Duodenal mucosa (tissue), 2 donors: ENCODE measurements around the gene C4A.
"Not testable (repeated sequence)": the region's sequence is repeated elsewhere in the genome, so short reads cannot be mapped to it uniquely, and the experiment has no call there.

Source experiments
- H3K27ac ChIP-seq: one replicate; pipeline ENCODE4 v1.7.0; 2013; ENCODE audit warnings: low read depth, low read length
- H3K27me3 ChIP-seq, 2 donors: one replicate each; pipeline ENCODE4 v1.7.0; 2013; ENCODE audit warnings: low read length in 2 of 2, control low read depth in 1 of 2; ENCODE audit not compliant: insufficient read depth in 2 of 2, control insufficient read depth in 1 of 2
- H3K36me3 ChIP-seq, 2 donors: one replicate each; pipeline ENCODE4 v1.7.0; 2013; ENCODE audit warnings: low read length in 2 of 2, control low read depth in 1 of 2; ENCODE audit not compliant: insufficient read depth in 2 of 2, control insufficient read depth in 1 of 2
- H3K4me1 ChIP-seq, 2 donors: one replicate each; pipeline ENCODE4 v1.7.0; 2013; ENCODE audit warnings: low read length in 2 of 2, control low read depth in 1 of 2; ENCODE audit not compliant: insufficient read depth in 2 of 2, control insufficient read depth in 1 of 2
- H3K4me3 ChIP-seq, 2 donors: one replicate each; pipeline ENCODE4 v1.7.0; 2013; ENCODE audit warnings: low read length in 2 of 2, low read depth in 1 of 2
- H3K9ac ChIP-seq, 2 donors: one replicate each; pipeline ENCODE4 v1.7.0; 2013; ENCODE audit warnings: low read length in 2 of 2, low read depth in 1 of 2
- H3K9me3 ChIP-seq, 2 donors: one replicate each; pipeline ENCODE4 v1.7.0; 2013; ENCODE audit warnings: low read length in 2 of 2, control low read depth in 1 of 2; ENCODE audit not compliant: control insufficient read depth in 1 of 2

The C4A gene

DNA sequence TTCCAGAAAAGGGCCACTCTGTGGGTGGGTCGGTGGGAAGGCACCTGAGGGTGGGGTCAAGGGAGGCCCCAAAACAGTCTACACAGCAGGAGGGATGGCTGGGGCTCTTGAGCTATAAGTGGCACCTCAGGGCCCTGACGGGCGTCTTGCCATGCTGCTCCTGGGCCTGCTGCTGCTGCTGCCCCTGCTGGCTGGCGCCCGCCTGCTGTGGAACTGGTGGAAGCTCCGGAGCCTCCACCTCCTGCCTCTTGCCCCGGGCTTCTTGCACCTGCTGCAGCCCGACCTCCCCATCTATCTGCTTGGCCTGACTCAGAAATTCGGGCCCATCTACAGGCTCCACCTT, 23.7 kb downstream of the C4A start:
- not testable (repeated sequence) for H3K4me1 ChIP-seq

DNA sequence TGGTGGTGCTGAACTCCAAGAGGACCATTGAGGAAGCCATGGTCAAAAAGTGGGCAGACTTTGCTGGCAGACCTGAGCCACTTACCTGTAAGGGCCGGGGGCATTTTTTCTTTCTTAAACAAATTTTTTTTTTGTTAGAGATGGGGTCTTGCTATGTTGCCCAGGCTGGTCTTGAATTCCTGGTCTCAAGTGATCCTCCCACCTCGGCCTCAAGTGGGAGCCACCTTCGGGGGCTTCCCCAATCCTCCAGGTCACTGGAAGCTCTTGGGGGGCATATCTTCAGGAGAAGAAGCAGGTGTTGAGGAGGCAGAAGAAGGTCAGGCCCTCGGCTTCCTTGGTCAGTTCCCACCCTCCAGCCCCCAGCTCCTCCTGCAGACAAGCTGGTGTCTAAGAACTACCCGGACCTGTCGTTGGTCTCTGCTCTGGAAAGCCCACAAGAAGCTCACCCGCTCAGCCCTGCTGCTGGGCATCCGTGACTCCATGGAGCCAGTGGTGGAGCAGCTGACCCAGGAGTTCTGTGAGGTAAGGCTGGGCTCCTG, 24.2 kb downstream of the C4A start:
- not testable (repeated sequence) for H3K9me3 ChIP-seq, H3K9ac ChIP-seq, H3K4me1 ChIP-seq, H3K36me3 ChIP-seq, H3K27me3 ChIP-seq, H3K27ac ChIP-seq, H3K4me3 ChIP-seq

More for the DNA sequence above, 23.7 kb downstream of the C4A start:
- H3K4me3 ChIP-seq, H3K9me3 ChIP-seq, H3K27ac ChIP-seq, H3K9ac ChIP-seq, H3K27me3 ChIP-seq, H3K36me3 ChIP-seq: not testable (repeated sequence)

DNA sequence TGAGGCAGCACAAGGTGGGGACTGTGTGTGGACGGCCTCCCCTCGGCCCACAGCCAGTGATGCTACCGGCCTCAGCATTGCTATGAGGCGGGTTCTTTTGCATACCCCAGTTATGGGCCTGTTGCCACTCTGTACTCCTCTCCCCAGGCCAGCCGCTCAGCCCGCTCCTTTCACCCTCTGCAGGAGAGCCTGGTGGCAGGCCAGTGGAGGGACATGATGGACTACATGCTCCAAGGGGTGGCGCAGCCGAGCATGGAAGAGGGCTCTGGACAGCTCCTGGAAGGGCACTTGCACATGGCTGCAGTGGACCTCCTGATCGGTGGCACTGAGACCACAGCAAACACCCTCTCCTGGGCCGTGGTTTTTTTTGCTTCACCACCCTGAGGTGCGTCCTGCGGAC, 25.2 kb downstream of the C4A start:
- H3K9me3 ChIP-seq, H3K36me3 ChIP-seq, H3K27ac ChIP-seq, H3K9ac ChIP-seq, H3K4me3 ChIP-seq, H3K4me1 ChIP-seq, H3K27me3 ChIP-seq: not testable (repeated sequence)

DNA sequence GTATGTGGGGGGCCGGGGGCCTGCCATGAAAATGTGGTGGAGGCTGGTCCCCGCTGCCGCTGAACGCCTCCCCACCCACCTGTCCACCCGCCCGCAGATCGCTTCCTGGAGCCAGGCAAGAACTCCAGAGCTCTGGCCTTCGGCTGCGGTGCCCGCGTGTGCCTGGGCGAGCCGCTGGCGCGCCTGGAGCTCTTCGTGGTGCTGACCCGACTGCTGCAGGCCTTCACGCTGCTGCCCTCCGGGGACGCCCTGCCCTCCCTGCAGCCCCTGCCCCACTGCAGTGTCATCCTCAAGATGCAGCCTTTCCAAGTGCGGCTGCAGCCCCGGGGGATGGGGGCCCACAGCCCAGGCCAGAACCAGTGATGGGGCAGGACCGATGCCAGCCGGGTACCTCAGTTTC, 26.2 kb downstream of the C4A start:
- not testable (repeated sequence) for H3K27ac ChIP-seq, H3K27me3 ChIP-seq, H3K9ac ChIP-seq, H3K9me3 ChIP-seq, H3K4me3 ChIP-seq, H3K36me3 ChIP-seq, H3K4me1 ChIP-seq

DNA sequence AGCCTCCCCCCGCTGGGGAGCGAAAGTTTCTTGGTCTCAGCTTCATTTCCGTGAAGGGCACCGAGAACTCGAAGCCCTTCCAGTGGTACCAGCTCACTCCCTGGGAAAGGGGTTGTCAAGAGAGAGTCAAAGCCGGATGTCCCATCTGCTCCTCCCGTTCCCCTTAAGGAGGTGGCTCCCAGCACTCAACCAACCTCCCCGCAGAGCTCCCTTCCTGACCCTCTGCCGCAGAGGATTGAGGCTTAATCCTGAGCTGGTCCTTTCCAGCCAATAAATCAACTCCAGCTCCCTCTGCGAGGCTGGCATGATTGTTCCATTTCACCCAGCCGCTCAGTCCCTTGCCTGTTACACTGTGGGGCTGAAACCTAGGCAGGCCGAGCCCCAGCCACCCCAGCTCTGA, 26.8 kb downstream of the C4A start:
- H3K36me3 ChIP-seq, H3K4me1 ChIP-seq, H3K9ac ChIP-seq, H3K4me3 ChIP-seq, H3K9me3 ChIP-seq, H3K27ac ChIP-seq, H3K27me3 ChIP-seq: not testable (repeated sequence)

DNA sequence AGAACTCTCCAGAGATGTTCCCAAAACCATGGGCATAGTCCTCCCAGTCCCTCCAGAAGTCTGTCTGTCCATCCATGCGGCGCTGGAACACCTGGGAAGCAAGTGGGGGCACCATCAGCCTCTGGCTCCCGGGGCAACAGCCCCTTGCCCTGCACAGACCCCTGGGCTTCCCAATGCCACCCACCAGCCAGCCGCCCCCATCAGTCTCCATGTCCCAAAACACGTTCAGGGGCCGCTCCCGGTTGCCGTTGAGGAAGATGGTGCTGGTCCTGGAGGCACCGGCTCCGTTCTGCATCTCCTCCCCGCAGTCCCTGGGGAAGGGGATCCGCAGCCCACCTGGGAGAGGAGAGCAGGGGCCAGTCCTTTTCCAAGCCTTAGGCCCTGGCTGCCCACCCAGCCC, 27.7 kb downstream of the C4A start:
- not testable (repeated sequence) for H3K27ac ChIP-seq, H3K9me3 ChIP-seq, H3K4me1 ChIP-seq, H3K27me3 ChIP-seq, H3K4me3 ChIP-seq, H3K36me3 ChIP-seq, H3K9ac ChIP-seq

DNA sequence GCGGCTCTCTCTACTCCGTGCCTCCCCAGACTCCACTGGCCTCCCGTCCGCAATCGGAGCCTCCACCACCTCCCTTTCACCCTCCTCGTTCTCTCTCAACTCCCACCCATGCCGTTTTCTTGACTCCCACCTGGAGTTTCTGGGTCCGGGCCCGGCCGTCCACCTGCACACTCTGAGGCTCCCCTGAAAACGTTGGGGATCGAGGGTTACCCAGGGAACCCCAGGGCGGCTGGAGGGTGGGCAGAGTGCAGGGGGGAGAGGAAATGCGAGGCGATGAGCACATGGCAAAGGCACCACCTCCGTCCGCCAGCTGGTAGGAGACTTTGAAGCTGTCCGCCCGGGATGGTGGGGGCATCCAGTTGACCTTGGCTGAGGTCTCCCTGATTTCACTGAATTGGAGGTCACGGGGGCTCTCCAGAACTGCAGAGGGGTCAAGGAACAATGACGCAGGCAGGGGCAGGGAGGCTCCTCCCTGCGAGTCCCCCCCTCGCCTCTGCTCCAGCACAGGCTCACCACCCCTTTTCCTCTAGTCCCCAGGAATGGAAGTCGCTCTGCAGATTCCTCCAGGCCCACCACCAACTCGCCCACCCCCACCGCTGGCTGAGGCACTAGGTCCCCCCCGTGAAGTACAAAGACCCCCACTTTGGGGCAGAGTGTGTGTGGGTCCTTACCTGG, 29.1 kb downstream of the C4A start:
- not testable (repeated sequence) for H3K27ac ChIP-seq, H3K36me3 ChIP-seq, H3K9ac ChIP-seq, H3K4me1 ChIP-seq, H3K27me3 ChIP-seq, H3K4me3 ChIP-seq, H3K9me3 ChIP-seq

DNA sequence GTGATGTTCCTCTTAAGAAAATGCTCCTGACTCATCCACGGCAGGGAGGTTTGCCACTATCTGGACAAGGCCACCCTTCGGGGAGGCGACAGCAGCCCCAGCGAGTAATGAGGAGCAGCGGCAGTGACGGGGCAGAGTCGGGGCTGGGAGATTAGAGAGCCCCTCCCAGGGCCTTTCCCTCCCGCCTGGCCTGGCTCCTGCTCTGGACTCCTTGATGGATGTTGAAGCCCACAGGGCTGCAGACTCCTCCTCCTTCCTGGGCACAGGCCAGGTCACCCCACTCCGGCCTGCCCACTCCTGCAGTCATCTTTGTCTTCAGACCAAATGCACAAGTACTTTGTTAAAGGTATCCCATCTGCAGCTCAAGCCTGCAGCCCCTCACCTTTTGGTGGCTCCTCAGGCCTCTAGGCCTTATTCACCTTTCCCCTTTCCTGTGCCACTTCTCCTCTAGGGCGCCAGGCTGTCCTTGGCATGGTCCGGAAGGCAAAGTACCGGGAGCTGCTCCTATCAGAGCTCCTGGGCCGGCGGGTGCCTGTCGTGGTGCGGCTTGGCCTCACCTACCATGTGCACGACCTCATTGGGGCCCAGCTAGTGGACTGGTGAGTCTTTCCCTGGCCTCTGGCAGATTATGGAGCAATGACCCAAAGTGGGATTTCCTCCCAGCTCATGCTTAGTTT, 31.2 kb downstream of the C4A start:
- not testable (repeated sequence) for H3K9ac ChIP-seq, H3K4me1 ChIP-seq, H3K9me3 ChIP-seq, H3K27ac ChIP-seq, H3K36me3 ChIP-seq, H3K27me3 ChIP-seq, H3K4me3 ChIP-seq

DNA sequence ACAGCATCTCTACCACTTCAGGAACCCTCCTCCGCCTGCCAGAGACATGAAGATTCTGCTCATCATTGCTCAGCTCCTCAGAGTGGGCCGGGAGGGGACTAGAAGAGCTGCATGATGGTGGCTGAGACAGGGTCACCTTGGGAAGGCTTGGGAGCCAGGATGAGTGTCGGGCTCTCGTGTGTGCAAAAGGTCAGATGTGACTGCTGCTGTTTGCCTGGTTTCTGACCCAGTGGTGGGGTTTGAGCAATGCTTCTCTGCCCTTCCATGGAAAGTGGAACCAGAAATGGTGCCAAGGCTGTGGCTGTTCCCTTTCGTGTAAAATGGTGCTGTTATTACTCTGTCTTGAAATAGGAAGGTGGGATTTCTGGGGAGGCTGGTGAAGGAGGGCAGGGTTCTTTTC, 31.9 kb downstream of the C4A start:
- not testable (repeated sequence) for H3K9ac ChIP-seq, H3K36me3 ChIP-seq, H3K9me3 ChIP-seq, H3K4me1 ChIP-seq, H3K4me3 ChIP-seq, H3K27ac ChIP-seq, H3K27me3 ChIP-seq

DNA sequence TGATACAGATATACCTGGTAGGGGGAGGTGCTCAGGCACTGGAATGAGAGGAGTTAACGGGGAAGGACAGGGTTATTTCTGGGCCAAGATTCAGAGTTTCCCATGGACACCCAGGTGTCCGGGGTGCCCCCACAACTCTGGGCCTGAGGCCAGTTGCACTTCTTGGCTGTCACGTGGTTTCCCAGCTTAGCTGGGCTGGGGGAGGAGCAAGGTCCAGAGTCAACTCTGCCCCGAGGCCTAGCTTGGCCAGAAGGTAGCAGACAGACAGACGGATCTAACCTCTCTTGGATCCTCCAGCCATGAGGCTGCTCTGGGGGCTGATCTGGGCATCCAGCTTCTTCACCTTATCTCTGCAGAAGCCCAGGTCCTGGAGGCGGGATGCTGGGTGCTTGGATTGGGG, 32.7 kb downstream of the C4A start, which contains the start of gene C4B:
C4B (plus strand) TSS at position 249 of the 400 bp plus-strand sequence; CDS start at position 300, 51 bp downstream.
- not testable (repeated sequence) for H3K9me3 ChIP-seq, H3K4me1 ChIP-seq, H3K27ac ChIP-seq, H3K27me3 ChIP-seq, H3K4me3 ChIP-seq, H3K9ac ChIP-seq, H3K36me3 ChIP-seq
